HG02970 (cell line): Measurements from ENCODE around the gene JAKMIP1.

ENCODE experiments used
- ATAC-seq: cut with Tn5 transposase; IDR thresholded peaks from one replicate; pipeline ENCODE4 v1.9.1; 2021; ENCODE audit warnings: mild to moderate bottlenecking, moderate library complexity, moderate number of reproducible peaks; ENCODE audit not compliant: unreplicated experiment, low FRiP score

Gene JAKMIP1

GRCh38 chr4:6049278-6049677 is 151.1 kb downstream of the JAKMIP1 start:
- ATAC-seq, result no peak

GRCh38 chr4:6048537-6048936 is 151.8 kb downstream of the JAKMIP1 start:
- ATAC-seq, result no peak

GRCh38 chr4:6047130-6047673 is 153.1 kb downstream of the JAKMIP1 start:
- ATAC-seq, result no peak

GRCh38 chr4:6046526-6047129 is 153.7 kb downstream of the JAKMIP1 start:
- ATAC-seq, result no peak

GRCh38 chr4:6044805-6045204 is 155.5 kb downstream of the JAKMIP1 start:
- ATAC-seq, result no peak

- ATAC-seq, result no peak
Observed at GRCh38 chr4:6044276-6044675, 156.1 kb downstream of the JAKMIP1 start.

GRCh38 chr4:6043843-6044242 is 156.5 kb downstream of the JAKMIP1 start:
- no peak for ATAC-seq

- ATAC-seq, result no peak
Observed at GRCh38 chr4:6043188-6043587, 157.2 kb downstream of the JAKMIP1 start.

GRCh38 chr4:6042293-6043063 is 157.9 kb downstream of the JAKMIP1 start:
- ATAC-seq, result no peak

GRCh38 chr4:6041800-6042199 is 158.5 kb downstream of the JAKMIP1 start:
- no peak for ATAC-seq

- ATAC-seq, result no peak
Observed at GRCh38 chr4:6038711-6039110, 161.6 kb downstream of the JAKMIP1 start.

GRCh38 chr4:6035786-6036185 is 164.6 kb downstream of the JAKMIP1 start:
- ATAC-seq, result no peak

- no peak for ATAC-seq
Observed at GRCh38 chr4:6033381-6033780, 167.0 kb downstream of the JAKMIP1 start.

- ATAC-seq, result no peak
Observed at GRCh38 chr4:6032249-6033244, 167.8 kb downstream of the JAKMIP1 start.

GRCh38 chr4:6031846-6032245 is 168.5 kb downstream of the JAKMIP1 start:
- no peak for ATAC-seq

- no peak for ATAC-seq
Observed at GRCh38 chr4:6030679-6031078, 169.7 kb downstream of the JAKMIP1 start.

GRCh38 chr4:6029254-6029653 is 171.1 kb downstream of the JAKMIP1 start:
- ATAC-seq, result no peak

GRCh38 chr4:6028168-6028567 is 172.2 kb downstream of the JAKMIP1 start:
- no peak for ATAC-seq

- ATAC-seq, result no peak
Observed at GRCh38 chr4:6027392-6027791, 173.0 kb downstream of the JAKMIP1 start.

GRCh38 chr4:6024313-6024960 is 175.9 kb downstream of the JAKMIP1 start:
- no peak for ATAC-seq
